Effector memory CD4-positive, alpha-beta T cell (primary cell): ENCODE data around the gene RTTN.

Experiments
- DNase-seq, 3 donors: peaks; one replicate each; pipeline ENCODE4 v3.0.0-alpha.2; 2020
- H3K27ac ChIP-seq: 2 replicates; pipeline ENCODE4 v1.7.0; 2013; ENCODE audit warnings: mild to moderate bottlenecking, low read length, moderate library complexity; ENCODE audit not compliant: insufficient read depth, poor library complexity, severe bottlenecking
- H3K27me3 ChIP-seq: replicated peaks from 2 replicates; pipeline ENCODE4 v1.7.0; 2013; ENCODE audit warnings: mild to moderate bottlenecking, low read length; ENCODE audit not compliant: insufficient read depth, control insufficient read depth, poor library complexity, severe bottlenecking
- H3K36me3 ChIP-seq: 2 replicates; pipeline ENCODE4 v1.7.0; 2013; ENCODE audit warnings: mild to moderate bottlenecking, low read length, moderate library complexity; ENCODE audit not compliant: control insufficient read depth, insufficient read depth
- H3K4me1 ChIP-seq: 2 replicates; pipeline ENCODE4 v1.7.0; 2013; ENCODE audit warnings: low read length, mild to moderate bottlenecking; ENCODE audit not compliant: control insufficient read depth, insufficient read depth, poor library complexity, severe bottlenecking
- H3K4me3 ChIP-seq: 2 replicates; pipeline ENCODE4 v1.7.0; 2013; ENCODE audit warnings: low read length, low read depth, mild to moderate bottlenecking; ENCODE audit not compliant: insufficient read depth, poor library complexity, severe bottlenecking
- H3K9me3 ChIP-seq: 2 replicates; pipeline ENCODE4 v1.7.0; 2013; ENCODE audit warnings: mild to moderate bottlenecking, low read length, moderate library complexity; ENCODE audit not compliant: control insufficient read depth

RTTN gene

GRCh38 chr18:69956665-69957620 is 248.5 kb downstream of the RTTN start:
- peaks cover 34% of the 10 kb centered on the region for H3K4me1 ChIP-seq
- H3K36me3 ChIP-seq, result no peaks in the 10 kb centered on the region
- no peaks in the 10 kb centered on the region for H3K27me3 ChIP-seq
- peak overlapping the region; percentile 61 for H3K4me3 ChIP-seq
- DNase-seq, result no peak
- H3K27ac ChIP-seq, result peak overlapping the region; percentile 70
- H3K9me3 ChIP-seq, result no peaks in the 10 kb centered on the region

DNA sequence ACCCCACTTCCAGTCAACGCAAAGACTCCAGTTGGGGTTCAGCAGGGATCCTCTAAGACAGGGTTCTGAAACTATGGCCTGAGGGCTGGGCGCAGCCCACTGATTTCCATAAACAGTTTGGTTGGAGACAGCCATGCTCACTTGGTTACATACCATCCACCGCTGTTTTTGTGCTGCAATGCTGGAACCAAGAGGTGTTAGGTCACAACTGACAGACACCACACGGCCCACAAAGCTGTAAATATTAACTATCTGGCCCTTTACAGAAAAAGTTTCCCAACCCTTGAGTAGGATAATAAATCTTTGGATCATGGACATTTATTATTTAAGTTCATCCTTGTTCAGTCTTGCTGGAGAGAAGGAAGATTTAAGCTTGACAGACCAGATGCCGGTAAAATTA is 249.4 kb downstream of the RTTN start:
- H3K36me3 ChIP-seq, result no peaks in the 10 kb centered on the region
- peaks cover 41% of the 10 kb centered on the region for H3K4me1 ChIP-seq
- H3K27me3 ChIP-seq, result no peaks in the 10 kb centered on the region
- H3K9me3 ChIP-seq, result no peaks in the 10 kb centered on the region
- H3K27ac ChIP-seq, result peak overlapping the region; percentile 70
- H3K4me3 ChIP-seq, result peak overlapping the region; percentile 61
- DNase-seq, result no peak

GRCh38 chr18:69954719-69955480 is 250.6 kb downstream of the RTTN start:
- Histone ChIP-seq H3K27ac (peak overlapping the region; percentile 70), H3K4me3 (peak overlapping the region; percentile 61), H3K36me3 (no peaks in the 10 kb centered on the region), H3K4me1 (peaks cover 52% of the 10 kb centered on the region), H3K9me3 (no peaks in the 10 kb centered on the region), H3K27me3 (no peaks in the 10 kb centered on the region)
- no peak for DNase-seq

DNA sequence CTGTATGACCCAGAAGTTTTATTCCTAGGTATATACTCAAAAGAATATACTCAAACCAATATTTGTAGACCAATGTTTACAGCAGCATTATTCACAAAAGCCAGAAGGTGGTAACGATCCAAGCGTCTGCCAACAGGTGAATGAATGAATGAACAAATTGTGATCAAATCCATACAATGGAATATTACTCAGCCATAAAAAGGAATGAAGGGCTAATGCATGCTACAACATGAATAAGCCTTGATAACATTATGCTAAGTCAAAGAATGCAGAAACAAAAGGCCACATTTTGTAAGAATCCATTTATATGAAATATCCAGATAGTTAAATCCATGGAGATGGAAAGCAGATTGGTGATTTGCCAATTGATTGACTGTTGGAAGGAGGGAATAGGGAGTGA is 252.3 kb downstream of the RTTN start:
- no peaks in the 10 kb centered on the region for H3K36me3 ChIP-seq
- H3K4me1 ChIP-seq, result peaks cover 52% of the 10 kb centered on the region
- no peak overlapping the region for H3K27ac ChIP-seq
- H3K9me3 ChIP-seq, result no peaks in the 10 kb centered on the region
- no peak for DNase-seq
- no peak overlapping the region for H3K4me3 ChIP-seq
- H3K27me3 ChIP-seq, result no peaks in the 10 kb centered on the region
